DND-41 (cell line): ENCODE measurements around the gene WNT2.

ENCODE experiments used
- EZH2 ChIP-seq: IDR thresholded peaks from 3 replicates; pipeline ENCODE4 v1.6.1; 2012; ENCODE audit warnings: borderline replicate concordance, low read depth, mild to moderate bottlenecking, moderate library complexity, low read length, inconsistent platforms; ENCODE audit not compliant: severe bottlenecking
- TF ChIP-seq, protein P1 (sequence below): IDR thresholded peaks from 2 replicates; pipeline ENCODE4 v1.5.1; 2012; ENCODE audit warnings: borderline replicate concordance, low read length, moderate library complexity, mild to moderate bottlenecking; ENCODE audit not compliant: poor library complexity, severe bottlenecking; ENCODE audit errors: extremely low read depth

DNA sequence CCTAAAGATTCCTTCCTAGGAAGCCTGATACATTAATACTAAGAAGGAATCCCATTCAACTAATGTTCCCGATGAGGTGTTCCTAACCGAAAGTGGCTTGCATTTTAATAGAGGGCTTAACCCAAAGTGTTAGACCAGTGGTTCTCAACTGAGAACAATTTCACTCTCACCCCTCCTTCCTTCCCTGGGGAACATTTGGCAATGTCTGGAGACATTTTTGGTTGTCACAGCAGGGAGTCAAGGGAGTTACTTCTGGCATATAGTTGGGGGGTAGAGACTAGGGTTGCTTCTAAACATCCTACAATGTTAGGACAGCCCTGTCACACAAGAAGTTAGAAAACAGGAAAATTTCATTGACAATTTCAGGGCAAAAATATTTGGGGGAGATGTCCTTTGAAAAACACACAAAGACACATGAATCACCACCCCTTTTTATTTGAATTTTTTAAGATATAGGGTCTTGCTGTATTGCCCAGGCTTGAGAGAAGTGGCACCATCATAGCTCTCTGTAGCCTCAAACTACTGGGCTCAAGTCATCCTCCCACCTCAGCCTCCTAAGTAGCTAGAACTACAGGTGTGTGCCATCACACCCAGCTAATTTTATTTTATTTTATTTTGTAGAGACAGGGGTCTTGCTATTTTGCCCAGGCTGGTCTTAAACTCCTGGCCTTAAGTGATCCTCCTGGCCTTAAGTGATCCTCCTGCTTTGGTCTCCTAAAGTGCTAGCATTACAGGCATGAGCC lies 50.7 kb downstream of the WNT2 start:
- TF ChIP-seq, protein P1, sequence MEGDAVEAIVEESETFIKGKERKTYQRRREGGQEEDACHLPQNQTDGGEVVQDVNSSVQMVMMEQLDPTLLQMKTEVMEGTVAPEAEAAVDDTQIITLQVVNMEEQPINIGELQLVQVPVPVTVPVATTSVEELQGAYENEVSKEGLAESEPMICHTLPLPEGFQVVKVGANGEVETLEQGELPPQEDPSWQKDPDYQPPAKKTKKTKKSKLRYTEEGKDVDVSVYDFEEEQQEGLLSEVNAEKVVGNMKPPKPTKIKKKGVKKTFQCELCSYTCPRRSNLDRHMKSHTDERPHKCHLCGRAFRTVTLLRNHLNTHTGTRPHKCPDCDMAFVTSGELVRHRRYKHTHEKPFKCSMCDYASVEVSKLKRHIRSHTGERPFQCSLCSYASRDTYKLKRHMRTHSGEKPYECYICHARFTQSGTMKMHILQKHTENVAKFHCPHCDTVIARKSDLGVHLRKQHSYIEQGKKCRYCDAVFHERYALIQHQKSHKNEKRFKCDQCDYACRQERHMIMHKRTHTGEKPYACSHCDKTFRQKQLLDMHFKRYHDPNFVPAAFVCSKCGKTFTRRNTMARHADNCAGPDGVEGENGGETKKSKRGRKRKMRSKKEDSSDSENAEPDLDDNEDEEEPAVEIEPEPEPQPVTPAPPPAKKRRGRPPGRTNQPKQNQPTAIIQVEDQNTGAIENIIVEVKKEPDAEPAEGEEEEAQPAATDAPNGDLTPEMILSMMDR, result no peak
- TF ChIP-seq EZH2, result no peak
